NCI-H748 (cell line): ENCODE data around the gene CCDC196.

ENCODE experiments used
- DNase-seq: peaks from one replicate; lab custom pipeline; 2025; ENCODE audit not compliant: unreplicated experiment; lab: John Stamatoyannopoulos, UW

CCDC196 gene, protein sequence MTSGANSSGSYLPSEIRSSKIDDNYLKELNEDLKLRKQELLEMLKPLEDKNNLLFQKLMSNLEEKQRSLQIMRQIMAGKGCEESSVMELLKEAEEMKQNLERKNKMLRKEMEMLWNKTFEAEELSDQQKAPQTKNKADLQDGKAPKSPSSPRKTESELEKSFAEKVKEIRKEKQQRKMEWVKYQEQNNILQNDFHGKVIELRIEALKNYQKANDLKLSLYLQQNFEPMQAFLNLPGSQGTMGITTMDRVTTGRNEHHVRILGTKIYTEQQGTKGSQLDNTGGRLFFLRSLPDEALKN

DNA sequence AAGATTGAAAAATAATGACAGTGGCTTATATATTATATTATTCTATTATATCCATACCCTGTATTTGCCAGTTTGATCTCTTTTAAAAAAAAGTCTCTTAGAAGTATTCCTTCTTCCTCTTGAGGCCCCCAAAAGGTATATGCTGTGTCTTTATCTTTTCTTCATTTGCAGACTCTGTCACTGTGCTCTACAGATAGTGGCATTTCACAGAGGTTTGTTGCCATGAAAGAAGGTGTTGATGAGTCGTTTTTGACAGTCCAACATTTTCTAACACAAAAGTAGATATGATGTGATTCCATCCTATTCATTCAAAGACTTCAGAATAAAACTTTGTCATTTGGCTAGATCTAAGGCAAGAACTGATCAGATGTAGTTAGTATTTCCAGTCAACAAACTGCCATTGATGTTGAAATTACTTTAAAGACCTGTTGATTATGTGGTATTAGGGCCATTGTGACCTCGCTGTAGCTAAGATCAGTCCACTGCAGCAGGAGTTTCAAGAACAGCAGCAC is at the start of gene CCDC196:
TSS of gene CCDC196 (plus strand) at position 462 of the 512 bp plus-strand sequence. CDS start 132 bp downstream, outside the sequence.
- no peak for DNase-seq

DNA sequence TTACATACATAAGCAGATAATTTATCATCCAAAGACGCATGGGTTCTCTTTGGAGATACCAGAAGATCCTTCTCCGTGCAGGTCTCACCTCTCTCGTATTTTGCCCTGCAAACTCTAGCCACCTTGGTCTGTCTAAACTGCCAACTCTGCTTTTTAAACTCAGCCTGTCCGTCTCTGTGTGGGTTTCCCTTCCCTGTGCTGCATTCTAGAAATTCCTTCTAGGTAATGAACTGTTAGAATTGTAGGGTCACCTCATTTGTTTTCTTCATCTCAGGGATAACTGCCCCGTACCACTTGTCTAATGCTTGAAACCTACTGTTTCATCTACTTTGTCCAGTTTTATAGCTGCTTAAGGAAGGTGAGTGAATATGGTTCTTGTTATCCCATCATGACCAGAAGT is 45.4 kb upstream of the CCDC196 start:
- no peak for DNase-seq

DNA sequence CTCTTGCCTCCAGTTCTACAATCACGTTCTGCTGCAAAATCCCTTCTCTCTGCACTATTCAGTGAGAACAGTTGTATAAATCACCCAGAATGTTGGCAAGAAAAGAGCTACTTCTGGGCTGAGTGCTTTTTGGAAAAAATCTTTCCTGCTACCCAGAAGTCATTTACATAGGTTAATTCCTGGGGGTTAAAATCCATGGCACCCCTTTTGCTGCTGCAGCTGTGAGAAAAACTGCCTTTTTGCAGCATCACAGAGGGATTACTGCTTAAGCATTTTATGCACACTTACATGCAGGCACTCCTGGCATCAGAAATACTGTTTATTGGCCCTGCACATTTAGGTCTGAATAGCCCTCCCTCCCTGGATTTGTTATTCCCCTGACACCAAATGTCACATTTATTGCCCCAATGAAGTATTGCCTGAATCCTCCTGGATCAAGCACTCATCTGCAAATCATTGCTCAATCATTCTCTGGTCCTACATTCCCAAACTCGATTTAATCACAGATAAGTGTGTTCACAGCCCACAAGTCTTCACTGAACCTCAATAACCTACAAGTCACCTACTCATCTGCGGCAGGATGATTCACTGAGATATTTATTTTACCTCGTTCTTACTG is 43.1 kb upstream of the CCDC196 start:
- no peak for DNase-seq

DNA sequence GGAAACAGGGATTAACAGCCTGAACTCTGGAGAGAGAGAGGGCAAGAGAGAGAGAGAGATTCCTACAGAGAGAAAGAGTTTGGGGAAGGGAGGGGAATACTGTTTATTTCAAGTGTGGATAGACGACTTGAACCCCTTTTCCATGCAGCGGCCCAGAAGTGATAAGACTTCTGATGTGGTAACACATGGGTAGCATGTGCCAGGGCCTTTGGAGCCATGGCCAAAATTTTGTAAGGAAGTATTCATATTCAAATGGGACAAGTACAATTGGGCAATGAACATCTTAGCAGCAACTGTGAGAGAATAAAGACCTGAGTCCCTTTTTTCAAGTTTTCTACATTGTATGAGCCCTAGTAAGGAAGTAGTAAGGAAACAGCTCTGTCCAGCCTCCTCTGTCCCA is 42.4 kb upstream of the CCDC196 start:
- DNase-seq = no peak

DNA sequence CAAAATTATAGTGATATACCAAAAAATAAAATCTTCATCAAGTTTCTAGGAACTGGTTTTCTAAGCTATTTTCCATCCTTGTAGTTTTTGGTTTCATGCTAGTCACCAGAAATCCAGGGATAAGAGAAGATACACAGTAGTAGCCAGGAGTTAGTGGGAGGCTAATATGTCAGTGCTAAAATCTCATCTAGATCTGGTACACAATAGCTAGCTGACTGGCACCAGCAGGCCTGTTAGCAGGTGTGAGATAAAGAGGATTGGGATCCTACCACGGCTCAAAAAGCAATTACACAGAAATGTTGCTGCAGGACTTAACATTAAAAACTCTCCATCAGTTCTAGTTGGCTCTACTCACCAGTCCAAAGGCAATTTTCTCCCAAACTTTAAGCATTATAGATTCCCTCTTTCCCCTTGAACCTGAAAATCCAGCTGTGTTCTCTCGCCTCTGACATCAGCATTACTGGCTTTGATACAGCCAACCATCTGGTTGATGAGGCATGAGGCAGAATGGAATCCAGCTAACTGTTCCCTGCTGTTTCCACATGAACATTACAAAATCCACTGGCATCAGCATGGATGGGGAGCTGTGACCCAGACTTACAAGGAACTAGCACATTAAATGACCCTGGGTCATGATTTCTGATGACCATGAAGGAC is 41.8 kb upstream of the CCDC196 start:
- DNase-seq = no peak

DNA sequence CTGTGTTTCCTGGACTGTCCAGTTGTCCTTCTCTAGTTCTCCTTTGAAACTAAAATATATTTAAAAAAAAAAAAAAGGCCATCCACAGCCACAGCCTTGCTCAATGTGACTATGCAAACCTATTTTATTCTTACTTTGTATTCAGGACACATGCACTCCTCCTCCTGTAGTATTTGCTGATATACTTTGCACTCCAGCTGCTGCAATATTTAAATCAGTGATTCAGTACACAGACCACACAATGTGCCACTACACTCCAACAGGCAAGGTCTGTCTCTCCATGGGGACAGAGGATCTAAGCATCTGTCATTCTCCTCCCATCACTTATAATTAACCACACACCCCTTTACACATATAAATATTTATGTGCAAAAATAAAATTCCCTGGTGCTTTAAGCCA is 40.2 kb upstream of the CCDC196 start:
- DNase-seq = no peak

DNA sequence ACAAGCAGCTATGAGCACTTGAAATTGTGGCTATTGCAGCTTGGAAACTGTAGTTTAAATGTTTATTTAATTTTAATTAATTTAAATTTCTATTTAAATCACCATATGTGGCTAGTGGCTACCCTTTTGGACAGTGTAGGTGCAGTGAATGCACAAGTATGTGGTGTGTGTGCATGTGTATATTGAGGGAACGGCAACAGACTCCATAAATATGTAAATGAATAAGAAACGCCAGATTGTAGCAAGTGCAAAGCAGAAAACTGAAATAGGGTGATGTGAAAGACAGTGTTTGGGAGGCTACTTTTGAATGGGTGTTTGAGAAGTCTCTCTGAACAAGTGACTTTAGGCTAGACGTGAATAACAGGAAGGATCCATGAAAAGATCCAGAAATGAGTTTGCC is 32.7 kb upstream of the CCDC196 start:
- DNase-seq = no peak

DNA sequence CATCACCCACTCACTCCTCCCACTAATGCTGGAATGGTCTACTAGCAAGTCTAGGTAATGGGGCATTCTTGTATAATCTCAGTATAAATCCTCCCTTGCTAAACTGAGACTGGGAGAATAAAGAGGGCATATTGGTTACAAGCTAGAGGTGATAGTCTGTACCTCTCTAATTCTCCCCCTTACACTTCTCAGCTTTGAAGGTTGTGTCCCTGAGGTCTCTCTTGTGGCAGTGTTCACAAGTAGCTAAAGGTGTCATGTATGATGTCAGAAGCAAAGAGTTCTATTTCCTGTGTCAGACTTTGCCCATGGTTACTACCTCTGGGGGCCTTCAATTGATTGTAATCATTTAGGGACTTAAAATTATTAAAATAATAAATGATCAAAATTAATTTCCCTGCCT is 26.6 kb upstream of the CCDC196 start:
- DNase-seq = no peak

DNA sequence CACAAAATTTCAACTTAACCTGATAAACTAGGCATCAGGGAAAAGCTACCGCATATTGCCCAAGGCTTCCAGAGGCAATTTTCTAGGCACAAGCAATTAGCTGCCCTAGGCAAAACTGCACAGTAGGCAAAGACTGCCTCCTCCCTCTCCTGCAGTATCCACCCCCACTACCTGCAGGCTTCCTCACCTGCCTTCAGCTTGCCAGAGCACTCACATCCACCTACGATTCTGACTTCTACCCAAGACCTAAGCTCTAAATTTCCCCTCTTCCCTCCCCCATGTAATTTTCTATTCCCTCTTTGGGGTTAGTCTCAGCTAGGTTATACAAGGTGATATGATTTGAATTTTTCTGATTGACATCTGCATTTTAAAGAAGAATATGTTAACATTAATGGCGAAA is 21.9 kb upstream of the CCDC196 start:
- no peak for DNase-seq

DNA sequence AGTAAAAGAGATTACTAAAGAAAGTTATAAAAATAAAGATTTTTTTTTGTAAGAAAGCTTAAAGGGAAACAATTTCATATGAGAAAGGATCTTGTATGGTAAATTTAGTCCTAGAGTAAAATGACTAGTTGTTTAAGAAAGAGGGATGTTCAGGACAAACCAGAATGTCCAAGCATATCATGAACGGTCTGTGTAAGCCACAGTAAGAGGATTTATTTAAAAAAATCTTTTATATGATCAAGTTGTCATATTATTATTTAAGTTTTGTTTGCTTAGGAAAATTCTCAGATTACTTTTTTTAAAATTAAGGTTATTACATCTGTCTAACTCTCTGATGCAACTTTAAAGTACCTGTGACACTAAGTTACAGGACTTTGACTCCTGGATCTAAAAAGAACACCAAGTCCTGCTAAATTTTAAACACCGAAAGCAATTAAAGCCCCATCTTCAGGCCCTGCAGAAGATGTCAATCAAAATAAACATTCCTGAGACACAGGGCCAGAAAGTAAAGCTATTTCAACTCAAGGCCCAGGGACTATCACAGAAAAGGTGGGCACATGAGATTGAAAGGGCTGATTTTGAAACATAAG is 17.3 kb upstream of the CCDC196 start:
- DNase-seq = no peak

DNA sequence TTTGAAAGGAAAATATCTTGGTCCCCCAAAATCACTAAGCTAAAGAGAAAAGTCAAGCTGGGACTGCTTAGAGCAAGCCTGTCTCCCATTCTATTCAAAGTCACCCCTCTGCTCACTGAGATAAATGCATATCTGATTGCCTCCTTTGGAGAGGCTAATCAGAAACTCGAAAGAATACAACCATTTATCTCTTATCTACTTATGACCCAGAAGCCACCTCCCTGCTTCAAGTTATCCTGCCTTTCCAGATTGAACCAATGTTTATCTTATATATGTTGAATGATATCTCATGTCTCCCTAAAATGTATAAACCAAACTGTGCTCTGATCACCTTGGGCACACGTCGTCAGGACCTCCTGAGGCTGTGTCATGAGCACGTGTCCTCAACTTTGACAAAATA is 14.6 kb upstream of the CCDC196 start:
- DNase-seq = no peak

DNA sequence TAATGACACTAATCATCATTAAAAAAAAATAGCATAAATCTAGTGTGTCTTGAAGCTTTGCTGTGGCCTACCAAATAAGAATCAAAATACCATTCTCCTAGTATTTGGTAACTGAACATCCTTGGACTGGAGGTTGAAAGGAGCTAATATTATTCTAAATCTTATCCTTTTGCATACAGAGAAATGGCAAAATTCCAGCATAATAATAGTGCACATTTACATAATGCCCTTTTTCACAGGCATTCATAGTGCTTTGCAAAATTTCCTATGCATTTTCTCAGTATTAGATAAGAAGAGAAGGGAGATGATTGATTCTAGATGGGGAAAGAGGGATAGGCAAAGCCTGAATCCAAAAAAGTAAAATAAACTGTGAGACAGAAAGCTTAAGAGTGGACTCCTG is 13.9 kb upstream of the CCDC196 start:
- DNase-seq = no peak

DNA sequence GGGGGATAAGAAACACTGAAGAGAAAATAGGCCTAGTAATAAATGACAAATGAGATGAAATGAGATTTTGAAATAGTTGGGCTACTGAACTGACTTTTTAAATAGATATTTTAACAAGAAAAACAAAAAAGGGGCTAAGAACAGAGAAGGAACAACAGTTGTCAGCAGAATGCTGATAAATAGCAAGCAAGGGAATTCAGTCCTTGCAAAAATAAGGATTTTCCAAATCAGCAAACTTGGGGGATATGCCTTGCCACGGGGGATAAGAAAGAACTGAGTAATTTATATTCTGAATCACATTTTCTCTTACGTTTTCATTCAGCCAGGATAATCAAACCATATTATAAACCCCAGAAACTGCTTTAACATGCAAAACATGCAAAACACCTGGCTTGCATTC is 12.9 kb upstream of the CCDC196 start:
- DNase-seq = no peak

DNA sequence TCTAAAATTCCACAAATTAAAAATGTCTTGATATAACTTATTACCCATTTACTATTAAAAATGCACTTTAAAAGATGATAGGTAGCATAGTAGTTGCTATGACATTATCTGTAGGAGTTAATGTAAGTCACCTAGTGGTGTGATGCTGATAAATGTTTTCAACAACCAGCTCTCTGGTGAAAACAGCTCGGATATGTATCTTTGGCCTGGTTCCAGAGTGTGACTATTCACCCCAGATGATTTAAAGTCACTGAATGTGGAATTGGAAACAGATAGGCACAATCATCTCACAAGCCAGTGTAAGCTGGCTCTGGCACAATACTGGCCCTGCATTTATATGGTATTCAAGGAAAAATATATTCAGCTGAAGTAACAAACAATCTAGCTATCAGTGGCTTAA is 9.2 kb upstream of the CCDC196 start:
- DNase-seq = no peak

DNA sequence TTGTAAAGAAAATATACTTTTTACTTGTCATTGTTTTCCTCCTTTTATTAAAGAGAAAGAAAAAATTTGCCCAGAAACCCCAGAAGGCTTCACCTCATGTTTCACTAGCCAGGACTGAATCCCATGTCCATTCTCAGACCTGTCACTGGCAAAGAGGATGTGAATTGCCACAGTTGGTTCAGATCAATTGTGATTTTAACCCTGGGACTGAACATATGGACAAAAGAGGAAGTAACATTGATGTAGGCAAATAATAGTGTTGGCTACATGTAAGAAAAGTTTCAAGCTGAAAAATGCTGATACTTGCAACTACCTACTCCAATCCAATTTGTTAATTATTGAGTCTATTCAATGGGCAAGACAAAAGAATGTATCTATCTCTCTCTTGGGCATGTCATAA is 8.6 kb upstream of the CCDC196 start:
- DNase-seq = no peak

DNA sequence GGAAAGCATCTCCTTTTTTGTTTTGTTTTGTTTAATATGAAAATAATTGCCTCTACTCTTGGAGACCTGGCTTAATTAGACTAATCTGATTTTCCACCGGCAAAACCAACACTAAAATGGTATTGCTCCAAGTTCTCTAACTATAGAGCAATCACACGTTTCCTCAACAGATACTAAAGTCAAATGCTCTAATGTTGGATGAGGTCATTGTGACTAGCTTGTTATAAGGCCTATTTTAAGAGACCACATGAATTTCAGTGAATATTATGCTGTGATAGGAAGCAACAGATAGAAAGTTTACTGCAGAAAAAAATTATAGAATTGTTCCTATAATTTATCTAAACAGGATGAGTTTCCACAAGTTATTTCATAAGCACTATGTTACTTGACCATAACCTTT is 3.3 kb upstream of the CCDC196 start:
- no peak for DNase-seq

DNA sequence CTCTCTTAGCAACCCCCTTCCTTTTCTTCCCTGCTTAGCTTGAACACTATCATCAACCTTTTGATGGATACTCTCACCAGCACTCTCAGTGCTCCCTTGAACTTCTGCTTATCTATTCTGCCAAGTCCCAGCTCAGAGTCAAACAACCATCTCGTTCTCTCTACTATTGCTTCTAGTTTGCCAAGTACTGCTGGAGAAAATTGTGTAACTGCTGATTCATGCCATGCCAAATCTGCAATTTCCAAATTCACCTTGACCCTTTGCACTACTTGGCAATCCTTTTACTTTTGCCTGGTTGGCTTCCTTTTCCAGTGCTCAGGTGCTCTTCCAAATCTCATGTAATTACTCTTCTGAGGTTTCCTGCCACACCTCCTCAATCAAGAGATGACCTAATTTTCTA is 2.8 kb upstream of the CCDC196 start:
- DNase-seq = no peak

DNA sequence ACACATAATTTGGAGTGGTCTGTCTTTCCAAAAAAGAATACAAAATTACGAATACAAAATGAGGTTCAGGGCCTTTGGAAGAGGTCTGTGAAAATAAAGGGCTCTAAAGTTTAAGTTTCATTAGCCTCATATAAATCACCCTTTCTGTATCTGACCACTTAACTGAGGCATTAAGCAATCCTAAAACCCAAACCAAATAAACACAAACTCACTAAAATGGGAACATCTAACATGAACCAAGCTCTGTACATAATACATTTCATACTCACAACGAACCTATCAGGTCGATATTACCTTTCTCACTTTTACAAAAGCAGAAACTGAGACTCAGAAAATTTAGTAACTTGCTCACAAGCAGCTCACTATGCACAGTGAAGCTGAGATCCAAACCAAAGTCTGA is 1.1 kb upstream of the CCDC196 start:
- no peak for DNase-seq

DNA sequence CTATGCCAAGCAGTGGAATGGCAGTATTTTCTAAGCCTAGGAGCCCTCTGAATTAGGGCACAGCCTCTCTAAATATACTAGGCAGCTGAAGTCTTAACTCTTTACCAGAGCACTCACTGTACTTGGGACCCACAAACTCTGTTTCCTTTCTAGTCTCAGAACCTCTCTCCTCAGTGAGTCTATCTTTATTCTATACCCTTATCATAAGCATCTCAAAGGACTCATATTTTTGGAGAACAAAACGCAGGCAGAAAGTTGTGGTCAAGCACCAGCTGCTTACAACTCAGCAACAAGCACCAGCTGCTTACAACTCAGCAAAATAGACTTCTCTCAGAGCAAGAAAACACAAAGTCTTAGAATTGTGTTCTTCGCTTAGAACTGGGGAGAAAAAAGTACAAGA is 993 bp downstream of the CCDC196 start:
- DNase-seq = no peak

DNA sequence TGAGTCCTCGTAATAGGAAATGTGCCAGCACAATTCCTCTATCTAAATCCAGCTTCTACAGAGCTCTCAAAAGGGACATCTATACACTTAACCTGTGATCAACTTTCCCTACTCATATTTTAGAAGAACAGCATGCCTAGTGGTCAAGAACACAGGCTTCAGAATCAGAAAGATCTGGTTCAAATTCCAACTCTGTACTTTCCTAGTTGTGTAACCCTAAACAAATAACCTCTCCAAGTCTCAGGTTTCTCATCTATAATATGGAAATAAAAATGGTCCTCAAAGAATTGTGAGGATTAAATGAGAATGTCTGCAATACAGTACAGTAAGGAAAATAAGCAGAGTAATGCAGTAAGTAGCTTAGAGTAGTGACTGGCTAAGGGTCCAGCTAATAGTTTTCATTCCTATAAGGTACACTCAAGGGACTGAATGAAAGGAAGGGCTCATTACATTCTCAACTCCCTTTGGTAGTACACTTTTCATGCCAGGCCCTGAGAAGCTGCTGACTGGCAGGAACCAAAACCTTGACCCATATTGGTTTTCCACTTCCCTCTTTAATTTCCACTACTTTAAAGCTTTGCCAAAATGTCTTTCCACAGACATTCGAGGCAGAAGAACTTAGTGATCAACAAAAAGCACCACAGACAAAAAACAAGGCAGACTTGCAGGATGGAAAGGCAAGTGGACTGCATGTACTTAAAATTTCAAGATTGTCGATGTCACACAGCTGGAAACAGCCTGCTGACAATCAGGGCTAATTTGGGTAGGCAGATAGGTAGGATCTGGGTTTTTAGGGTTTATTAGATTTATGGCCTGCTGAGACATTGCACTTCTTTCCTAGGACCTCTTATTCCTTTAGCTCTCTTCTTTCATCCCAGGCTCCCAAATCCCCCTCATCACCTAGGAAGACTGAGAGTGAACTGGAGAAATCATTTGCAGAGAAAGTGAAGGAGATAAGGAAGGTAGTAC is 4.3 kb downstream of the CCDC196 start:
- DNase-seq = no peak

DNA sequence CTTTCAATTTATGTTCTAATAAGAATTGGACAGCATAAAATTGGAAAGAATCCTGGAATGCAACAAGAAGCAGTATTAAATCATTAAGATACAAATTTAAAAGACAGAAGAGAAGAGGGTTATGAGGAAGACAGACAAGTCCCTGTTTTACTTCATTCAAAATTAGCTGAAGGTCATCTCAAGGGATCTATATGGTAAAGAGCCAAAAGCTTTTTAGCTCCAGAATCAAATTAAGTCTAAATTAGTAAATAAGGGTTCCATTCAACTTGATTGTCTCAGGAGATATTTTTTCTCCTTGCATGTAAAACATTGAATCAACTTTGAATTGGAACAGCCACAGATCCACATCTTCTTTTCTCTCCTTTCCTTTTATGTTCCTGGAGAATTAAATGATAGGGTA is 7.6 kb downstream of the CCDC196 start:
- DNase-seq = no peak
